Esophagus squamous epithelium (tissue), 5 donors: ENCODE results near the gene LRP5. TPM values are rescaled to one million over a fixed set of nuclear protein-coding genes. Genes with fewer than 3 reads are reported as not detected.

Source experiments
- DNase-seq: peaks from one replicate; lab custom pipeline; 2025; lab: John Stamatoyannopoulos, UW
- H3K27ac ChIP-seq, 4 donors: fragments of 200-600 bp; sonication (generic); one replicate each; pipeline ENCODE4 v1.5.1; 2016 to 2019; ENCODE audit warnings: mild to moderate bottlenecking in 1 of 4
- H3K27me3 ChIP-seq, 4 donors: fragments of 200-600 bp; sonication (generic); 1 replicate in 3 of 4; 2 replicates in 1 of 4; pipeline versions ENCODE4 v1.5.1 to v1.6.0; 2017 to 2021; ENCODE audit warnings: antibody characterized with exemption in 1 of 4
- H3K36me3 ChIP-seq, 3 donors: fragments of 200-600 bp; sonication (generic); one replicate each; pipeline ENCODE4 v1.5.1; 2016 to 2019
- H3K4me1 ChIP-seq, 3 donors: fragments of 200-600 bp; sonication (generic); one replicate each; pipeline ENCODE4 v1.5.1; 2017 to 2019
- H3K4me3 ChIP-seq, 4 donors: fragments of 200-600 bp; sonication (generic); 1 replicate in 3 of 4; 2 replicates in 1 of 4; pipeline ENCODE4 v1.5.1; 2016 to 2019; ENCODE audit warnings: mild to moderate bottlenecking in 2 of 4, moderate library complexity in 1 of 4
- H3K9me3 ChIP-seq, 3 donors: fragments of 200-600 bp; sonication (generic); one replicate each; pipeline ENCODE4 v1.5.1; 2016 to 2019
- CTCF ChIP-seq, 6 experiments: fragments of 450-650 bp in 4 of 6; fragments of 200-600 bp in 2 of 6; sonication (generic) in 2 of 6; IDR thresholded peaks; one replicate each; pipeline ENCODE4 v1.5.1; 2016 to 2019; ENCODE audit warnings: antibody characterized with exemption in 6 of 6, mild to moderate bottlenecking in 4 of 6, moderate library complexity in 4 of 6
- POLR2A ChIP-seq, 4 donors: fragments of 450-650 bp; IDR thresholded peaks; one replicate each; pipeline ENCODE4 v1.6.1; 2017; ENCODE audit warnings: antibody characterized with exemption in 4 of 4, mild to moderate bottlenecking in 4 of 4, moderate library complexity in 3 of 4
- WGBS, 2 donors: methylation state at CpG; one replicate each; pipeline ENCODE4 v1.1.5; 2018; 5-methylcytosine and 5-hydroxymethylcytosine counted together
- intact Hi-C: fragments of 100-400 bp; cut with DNase I; formaldehyde crosslinking; loops from one replicate; pipeline ENCODE4 v1.15.0; 2022
- total RNA-seq, 4 donors: library from RNA; depleted of rRNA; stranded (reverse); fragments of >200 nt; gene quantifications; one replicate each; pipeline ENCODE4 v1.1.0, GENCODE V29; 2016
- donor health status: DM: yes; HTN: yes; CAD: no.

LRP5 gene
- total RNA-seq, 4 donors from 2014 or later, result 13.7 to 24.0 (median 20.9) TPM

- no peak for DNase-seq
- TF ChIP-seq POLR2A (IDR thresholded peaks at IDR 0.05), result no peak
- no peak for TF ChIP-seq CTCF (IDR thresholded peaks at IDR 0.05)
- intact Hi-C loops, result loop anchor here (5.0 kb wide), 1 partner anchor 191 kb away; no protein-coding TSS in a partner anchor
- no peaks in the 10 kb centered on the region for H3K27me3 ChIP-seq
- no peak overlapping the region for H3K4me3 ChIP-seq
- H3K27ac ChIP-seq, result no peak overlapping the region
- H3K9me3 ChIP-seq, result no peaks in the 10 kb centered on the region
- H3K4me1 ChIP-seq, result peaks cover 0 to 8% (median 0%) of the 10 kb centered on the region in 3 donors
- H3K36me3 ChIP-seq, result peaks cover 0 to 43% (median 0%) of the 10 kb centered on the region in 3 donors
- WGBS, 2 donors, result 78 to 95% methylated on average over 5 to 14 of the region's 25 CpGs
Observed at GRCh38 chr11:68448604-68449011, 136.2 kb downstream of the LRP5 start.

- peaks cover 0 to 12% (median 0%) of the 10 kb centered on the region in 3 donors for H3K4me1 ChIP-seq
- H3K27me3 ChIP-seq, result no peaks in the 10 kb centered on the region
- H3K4me3 ChIP-seq, result no peak overlapping the region
- 87% methylated on average over 7 of the region's 11 CpGs; no CpG with 5 or more reads in 1 of the 2 donors for WGBS, 2 donors
- no peak for DNase-seq
- TF ChIP-seq CTCF (IDR thresholded peaks at IDR 0.05) (no peak), POLR2A (IDR thresholded peaks at IDR 0.05) (no peak)
- peaks cover 0 to 38% (median 0%) of the 10 kb centered on the region in 3 donors for H3K36me3 ChIP-seq
- intact Hi-C loops, result loop anchor here (5.0 kb wide), 1 partner anchor 193 kb away; no protein-coding TSS in a partner anchor
- no peak overlapping the region for H3K27ac ChIP-seq
- no peaks in the 10 kb centered on the region for H3K9me3 ChIP-seq
Observed at GRCh38 chr11:68449951-68450350, 137.6 kb downstream of the LRP5 start.

GRCh38 chr11:68450711-68451110 is 138.3 kb downstream of the LRP5 start:
- Histone ChIP-seq H3K9me3 (no peaks in the 10 kb centered on the region), H3K27ac (no peak overlapping the region), H3K4me3 (no peak overlapping the region), H3K27me3 (no peaks in the 10 kb centered on the region), H3K4me1 (peaks cover 0 to 20% (median 0%) of the 10 kb centered on the region in 3 donors), H3K36me3 (peaks cover 0 to 38% (median 0%) of the 10 kb centered on the region in 3 donors)
- intact Hi-C loops, result no loop called here
- no peak for DNase-seq
- 92% methylated on average over 8 of the region's 8 CpGs for WGBS, 2 donors
- TF ChIP-seq CTCF (IDR thresholded peaks at IDR 0.05), result no peak
- TF ChIP-seq POLR2A (IDR thresholded peaks at IDR 0.05), result no peak

GRCh38 chr11:68454767-68455166 is 142.4 kb downstream of the LRP5 start:
- intact Hi-C loops, result no loop called here
- DNase-seq, result no peak
- Histone ChIP-seq H3K4me3 (no peak overlapping the region), H3K9me3 (no peaks in the 10 kb centered on the region), H3K27ac (no peak overlapping the region), H3K4me1 (peaks cover 0 to 24% (median 3%) of the 10 kb centered on the region in 3 donors), H3K27me3 (no peaks in the 10 kb centered on the region), H3K36me3 (peaks cover 0 to 1% (median 0%) of the 10 kb centered on the region in 3 donors)
- TF ChIP-seq CTCF (IDR thresholded peaks at IDR 0.05), result no peak
- no peak for TF ChIP-seq POLR2A (IDR thresholded peaks at IDR 0.05)
- 30 to 40% methylated on average over 1 to 2 of the region's 8 CpGs for WGBS, 2 donors

GRCh38 chr11:68455485-68455884 is 143.1 kb downstream of the LRP5 start:
- Histone ChIP-seq H3K9me3 (no peaks in the 10 kb centered on the region), H3K36me3 (no peaks in the 10 kb centered on the region), H3K27me3 (no peaks in the 10 kb centered on the region), H3K4me3 (no peak overlapping the region), H3K4me1 (peaks cover 0 to 26% (median 3%) of the 10 kb centered on the region in 3 donors), H3K27ac (no peak overlapping the region)
- WGBS, 2 donors, result 37 to 50% methylated on average over 1 to 5 of the region's 8 CpGs
- no peak for DNase-seq
- TF ChIP-seq POLR2A (IDR thresholded peaks at IDR 0.05), result no peak
- no peak for TF ChIP-seq CTCF (IDR thresholded peaks at IDR 0.05)
- intact Hi-C loops, result no loop called here
